Brain microvascular endothelial cell (primary cell): ENCODE results near the gene LMF1.

Source experiments
- DNase-seq: peaks from one replicate; pipeline ENCODE4 v3.0.0-alpha.2; 2020
- H3K27ac ChIP-seq: fragments of 250-450 bp; sonication (Bioruptor Pico); 2 replicates; pipeline ENCODE4 v1.5.1; 2020; ENCODE audit warnings: mild to moderate bottlenecking, moderate library complexity
- H3K27me3 ChIP-seq: fragments of 250-450 bp; sonication (Bioruptor Pico); replicated peaks from 2 replicates; pipeline ENCODE4 v1.5.1; 2020; ENCODE audit warnings: mild to moderate bottlenecking
- H3K36me3 ChIP-seq: fragments of 250-450 bp; sonication (Bioruptor Pico); replicated peaks from 2 replicates; pipeline ENCODE4 v1.5.1; 2020; ENCODE audit warnings: mild to moderate bottlenecking
- H3K4me3 ChIP-seq: 2 replicates; pipeline ENCODE4 v1.5.1; 2011; ENCODE audit warnings: low read depth, mild to moderate bottlenecking, control low read depth, low read length, moderate library complexity
- CTCF ChIP-seq: IDR thresholded peaks from 2 replicates; pipeline ENCODE4 v1.5.1; 2011; ENCODE audit warnings: low read depth, mild to moderate bottlenecking, moderate library complexity, low read length, control low read depth, inconsistent platforms; ENCODE audit errors: missing control alignments
- in situ Hi-C: cut with HindIII; loops from 2 replicates; pipeline ENCODE4 v1.10.0; 2017; ENCODE audit warnings: low sequenced_read_pairs, low pct_ligation_motif_present

Gene LMF1

GRCh38 chr16:920717-921116 lies 50.1 kb downstream of the LMF1 start:
- Histone ChIP-seq H3K4me3 (no peak overlapping the region), H3K27me3 (no peaks in the 10 kb centered on the region), H3K27ac (peak overlapping the region; percentile 44), H3K36me3 (no peaks in the 10 kb centered on the region)
- TF ChIP-seq CTCF, result no peak
- peak; percentile 25 for DNase-seq
- in situ Hi-C loops, result no loop called here

GRCh38 chr16:920051-920681 lies 50.6 kb downstream of the LMF1 start:
- no peaks in the 10 kb centered on the region for H3K36me3 ChIP-seq
- in situ Hi-C loops, result no loop called here
- H3K27me3 ChIP-seq, result no peaks in the 10 kb centered on the region
- H3K4me3 ChIP-seq, result no peak overlapping the region
- peak overlapping the region; percentile 44 for H3K27ac ChIP-seq
- DNase-seq, result peak; percentile 50
- TF ChIP-seq CTCF, result no peak

GRCh38 chr16:919658-920050 lies 51.1 kb downstream of the LMF1 start:
- in situ Hi-C loops, result no loop called here
- Histone ChIP-seq H3K27ac (no peak overlapping the region), H3K36me3 (no peaks in the 10 kb centered on the region), H3K27me3 (no peaks in the 10 kb centered on the region), H3K4me3 (no peak overlapping the region)
- no peak for DNase-seq
- TF ChIP-seq CTCF, result no peak

GRCh38 chr16:918741-919657 lies 51.8 kb downstream of the LMF1 start:
- Histone ChIP-seq H3K4me3 (no peak overlapping the region), H3K27ac (no peak overlapping the region), H3K36me3 (no peaks in the 10 kb centered on the region), H3K27me3 (no peaks in the 10 kb centered on the region)
- no peak for DNase-seq
- no peak for TF ChIP-seq CTCF
- in situ Hi-C loops, result no loop called here

GRCh38 chr16:918068-918467 lies 52.7 kb downstream of the LMF1 start:
- TF ChIP-seq CTCF, result no peak
- no peaks in the 10 kb centered on the region for H3K36me3 ChIP-seq
- no peak overlapping the region for H3K4me3 ChIP-seq
- no peak overlapping the region for H3K27ac ChIP-seq
- in situ Hi-C loops, result no loop called here
- H3K27me3 ChIP-seq, result no peaks in the 10 kb centered on the region
- DNase-seq, result peak; percentile 38
